Breast epithelium (tissue), 4 donors: ENCODE results near the gene HIP1R. TPM values are rescaled to one million over a fixed set of nuclear protein-coding genes. Genes with fewer than 3 reads are reported as not detected.

Source experiments
- DNase-seq, 2 donors: peaks; one replicate each; pipeline ENCODE4 v3.0.0-alpha.2; 2019; ENCODE audit warnings: low spot score in 2 of 2
- H3K27ac ChIP-seq, 2 donors: fragments of 200-600 bp; sonication (generic) in 1 of 2; one replicate each; pipeline ENCODE4 v1.5.1; 2016 to 2019; ENCODE audit warnings: mild to moderate bottlenecking in 1 of 2
- H3K27me3 ChIP-seq, 2 donors: fragments of 200-600 bp; sonication (generic) in 1 of 2; one replicate each; pipeline versions ENCODE4 v1.5.1 to v1.6.0; 2017 to 2019; ENCODE audit warnings: control low read depth in 1 of 2, mild to moderate bottlenecking in 1 of 2
- H3K36me3 ChIP-seq: fragments of 200-600 bp; one replicate; pipeline ENCODE4 v1.5.1; 2019
- H3K4me1 ChIP-seq, 2 donors: fragments of 200-600 bp; sonication (generic); one replicate each; pipeline ENCODE4 v1.5.1; 2016 to 2019; ENCODE audit warnings: control low read depth in 1 of 2
- H3K4me3 ChIP-seq, 3 donors: fragments of 200-600 bp; sonication (generic); 1 replicate in 2 of 3; 2 replicates in 1 of 3; pipeline ENCODE4 v1.5.1; 2016 to 2019; ENCODE audit warnings: mild to moderate bottlenecking in 3 of 3, moderate library complexity in 2 of 3
- H3K9me3 ChIP-seq, 2 donors: fragments of 200-600 bp; sonication (generic) in 1 of 2; one replicate each; pipeline ENCODE4 v1.5.1; 2016 to 2019; ENCODE audit warnings: control low read depth in 1 of 2
- CTCF ChIP-seq, 3 donors: fragments of 450-650 bp; IDR thresholded peaks; one replicate each; pipeline ENCODE4 v1.5.1; 2016 to 2017; ENCODE audit warnings: antibody characterized with exemption in 3 of 3, mild to moderate bottlenecking in 3 of 3, moderate library complexity in 3 of 3
- POLR2A ChIP-seq: fragments of 450-650 bp; IDR thresholded peaks from one replicate; pipeline ENCODE4 v1.6.1; 2016; ENCODE audit warnings: antibody characterized with exemption, mild to moderate bottlenecking, moderate library complexity
- POLR2AphosphoS5 ChIP-seq, 3 donors: sonication (generic); formaldehyde crosslinking; IDR thresholded peaks; one replicate each; pipeline ENCODE4 v1.6.1; 2017; ENCODE audit warnings: antibody characterized with exemption in 3 of 3
- intact Hi-C: fragments of 100-400 bp; cut with DNase I; formaldehyde crosslinking; loops from one replicate; pipeline ENCODE4 v1.15.1; 2023; ENCODE audit warnings: low total_unique reads
- total RNA-seq, 3 donors: library from RNA; depleted of rRNA; stranded (reverse); fragments of >200 nt; gene quantifications; one replicate each; pipeline ENCODE4 v1.1.0, GENCODE V29; 2016

Gene HIP1R
- total RNA-seq, 3 donors from 2014 or later: 17.8 to 83.3 (median 49.5) TPM

GRCh38 chr12:122886161-122886560 is 50.9 kb downstream of the HIP1R start:
- TF ChIP-seq POLR2A: no peak
- TF ChIP-seq CTCF (IDR thresholded peaks at IDR 0.05): no peak
- TF ChIP-seq POLR2AphosphoS5 (IDR thresholded peaks at IDR 0.05): no peak
- DNase-seq: no peak
- intact Hi-C loops: no loop called here
- no peaks in the 10 kb centered on the region for H3K9me3 ChIP-seq
- no peaks in the 10 kb centered on the region for H3K36me3 ChIP-seq
- peak overlapping the region; percentile 86 to 98 for H3K27ac ChIP-seq
- no peaks in the 10 kb centered on the region for H3K27me3 ChIP-seq
- H3K4me1 ChIP-seq: peaks cover 6 to 52% of the 10 kb centered on the region in 2 donors
- H3K4me3 ChIP-seq: no peak overlapping the region

GRCh38 chr12:122886851-122887818 is 51.9 kb downstream of the HIP1R start:
- DNase-seq: no peak
- intact Hi-C loops: no loop called here
- peak overlapping the region in 1 of 3 donors; percentile 41 for H3K4me3 ChIP-seq
- no peak for TF ChIP-seq POLR2A
- TF ChIP-seq POLR2AphosphoS5 (IDR thresholded peaks at IDR 0.05): no peak
- TF ChIP-seq CTCF (IDR thresholded peaks at IDR 0.05): no peak
- H3K27ac ChIP-seq: peak overlapping the region; percentile 86 to 98
- no peaks in the 10 kb centered on the region for H3K27me3 ChIP-seq
- H3K9me3 ChIP-seq: no peaks in the 10 kb centered on the region
- H3K4me1 ChIP-seq: peaks cover 6 to 55% of the 10 kb centered on the region in 2 donors
- no peaks in the 10 kb centered on the region for H3K36me3 ChIP-seq

- TF ChIP-seq CTCF (IDR thresholded peaks at IDR 0.05) (no peak), POLR2A (no peak), POLR2AphosphoS5 (IDR thresholded peaks at IDR 0.05) (no peak)
Measured at GRCh38 chr12:122887819-122888212, 52.6 kb downstream of the HIP1R start.

GRCh38 chr12:122888232-122888752 is 53.0 kb downstream of the HIP1R start:
- H3K9me3 ChIP-seq: no peaks in the 10 kb centered on the region
- no peaks in the 10 kb centered on the region for H3K36me3 ChIP-seq
- H3K4me1 ChIP-seq: peaks cover 6 to 59% of the 10 kb centered on the region in 2 donors
- peak overlapping the region in 2 of 3 donors; percentile 25 to 41 for H3K4me3 ChIP-seq
- intact Hi-C loops: no loop called here
- peak; percentile 83 to 98 for DNase-seq
- no peaks in the 10 kb centered on the region for H3K27me3 ChIP-seq
- TF ChIP-seq POLR2AphosphoS5 (IDR thresholded peaks at IDR 0.05) (peak; percentile 60 to 86 (median 80)), POLR2A (no peak)
- peak overlapping the region; percentile 86 to 98 for H3K27ac ChIP-seq

More at GRCh38 chr12:122887819-122888212, 52.6 kb downstream of the HIP1R start:
- DNase-seq: no peak
- peak overlapping the region; percentile 86 to 98 for H3K27ac ChIP-seq
- intact Hi-C loops: no loop called here
- no peaks in the 10 kb centered on the region for H3K9me3 ChIP-seq
- no peaks in the 10 kb centered on the region for H3K36me3 ChIP-seq
- peak overlapping the region in 2 of 3 donors; percentile 25 to 41 for H3K4me3 ChIP-seq
- no peaks in the 10 kb centered on the region for H3K27me3 ChIP-seq
- peaks cover 6 to 55% of the 10 kb centered on the region in 2 donors for H3K4me1 ChIP-seq

- no peaks in the 10 kb centered on the region for H3K9me3 ChIP-seq
- H3K4me1 ChIP-seq: peaks cover 6 to 60% of the 10 kb centered on the region in 2 donors
- H3K27ac ChIP-seq: peak overlapping the region; percentile 86 to 98
- intact Hi-C loops: no loop called here
- H3K27me3 ChIP-seq: no peaks in the 10 kb centered on the region
- no peak for TF ChIP-seq POLR2AphosphoS5 (IDR thresholded peaks at IDR 0.05)
- TF ChIP-seq CTCF (IDR thresholded peaks at IDR 0.05): peak in 1 of 3 donors; percentile 5
- H3K4me3 ChIP-seq: no peak overlapping the region
- DNase-seq: no peak
- H3K36me3 ChIP-seq: no peaks in the 10 kb centered on the region
Measured at GRCh38 chr12:122889761-122890520, 54.7 kb downstream of the HIP1R start.
